GM21717 (cell line): ENCODE measurements around the gene MBOAT2.
"Not testable (repeated sequence)": the region's sequence is repeated elsewhere in the genome, so short reads cannot be mapped to it uniquely, and the experiment has no call there.

Source experiments
- ATAC-seq: cut with Tn5 transposase; IDR thresholded peaks from one replicate; pipeline ENCODE4 v1.9.1; 2021; ENCODE audit warnings: mild to moderate bottlenecking, moderate library complexity; ENCODE audit not compliant: unreplicated experiment

Gene MBOAT2

GRCh38 chr2:8907764-8908288, 95.7 kb downstream of the MBOAT2 start:
- ATAC-seq = no peak

DNA sequence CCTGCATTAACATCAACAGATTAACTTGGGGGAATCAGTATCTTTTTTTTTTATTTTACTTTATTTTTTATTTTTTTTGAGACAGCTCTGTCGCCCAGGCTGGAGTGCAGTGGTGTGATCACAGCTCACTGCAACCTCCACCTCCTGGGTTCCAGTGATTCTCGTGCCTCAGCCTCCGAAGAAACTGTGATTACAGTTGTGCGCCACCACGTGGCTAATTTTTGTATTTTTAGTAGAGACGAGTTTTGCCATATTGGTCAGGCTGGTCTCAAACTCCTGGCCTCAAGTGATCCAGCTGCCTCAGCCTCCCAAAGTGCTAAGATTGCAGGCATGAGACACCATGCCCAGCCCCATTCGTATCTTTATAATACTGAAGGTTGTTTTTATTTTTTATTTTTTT, 99.6 kb downstream of the MBOAT2 start:
- ATAC-seq = not testable (repeated sequence)

- not testable (repeated sequence) for ATAC-seq
These were observed 100.7 kb downstream of the MBOAT2 start for GRCh38 chr2:8902757-8903156.

DNA sequence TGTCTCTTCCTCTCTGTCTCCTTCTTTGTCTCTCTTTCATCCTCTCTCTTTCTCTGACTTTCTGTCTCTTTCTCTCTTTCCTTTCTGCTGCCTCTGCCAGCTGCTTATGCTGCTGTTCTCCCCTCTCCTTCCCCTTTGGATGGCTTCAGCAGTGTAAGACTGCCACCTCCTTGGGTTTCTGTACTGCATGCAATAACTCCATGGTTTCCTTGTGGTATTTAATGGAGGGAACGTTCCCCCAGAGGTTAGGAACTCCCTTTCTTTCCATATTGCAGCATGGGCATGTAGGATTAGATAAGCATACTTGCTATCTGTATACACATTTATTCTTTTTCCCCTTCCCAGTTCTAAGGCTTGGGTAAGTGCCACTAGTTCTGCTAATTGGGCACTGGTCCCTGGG, 106.3 kb downstream of the MBOAT2 start:
- ATAC-seq = not testable (repeated sequence)

DNA sequence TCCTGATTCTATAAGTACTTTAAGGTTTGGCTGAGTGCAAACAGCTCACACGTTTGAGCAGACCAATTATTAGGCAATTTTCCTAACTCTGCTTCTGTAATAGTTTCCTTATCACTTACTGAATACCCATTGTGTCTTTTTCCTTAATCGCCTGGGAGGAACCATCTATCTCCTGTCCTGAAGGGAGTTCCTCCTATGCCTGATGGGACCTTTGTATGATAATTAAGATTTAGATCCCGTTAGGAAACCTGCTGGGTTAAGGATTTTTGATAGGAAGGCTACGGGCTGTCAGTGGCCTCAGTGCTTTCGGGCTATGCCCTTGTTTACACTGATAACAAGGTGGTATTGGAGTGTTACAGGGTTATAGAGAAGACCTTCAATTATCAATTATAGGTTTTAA, 106.8 kb downstream of the MBOAT2 start:
- ATAC-seq = not testable (repeated sequence)

- not testable (repeated sequence) for ATAC-seq
These were observed 108.2 kb downstream of the MBOAT2 start for GRCh38 chr2:8895087-8895912.

DNA sequence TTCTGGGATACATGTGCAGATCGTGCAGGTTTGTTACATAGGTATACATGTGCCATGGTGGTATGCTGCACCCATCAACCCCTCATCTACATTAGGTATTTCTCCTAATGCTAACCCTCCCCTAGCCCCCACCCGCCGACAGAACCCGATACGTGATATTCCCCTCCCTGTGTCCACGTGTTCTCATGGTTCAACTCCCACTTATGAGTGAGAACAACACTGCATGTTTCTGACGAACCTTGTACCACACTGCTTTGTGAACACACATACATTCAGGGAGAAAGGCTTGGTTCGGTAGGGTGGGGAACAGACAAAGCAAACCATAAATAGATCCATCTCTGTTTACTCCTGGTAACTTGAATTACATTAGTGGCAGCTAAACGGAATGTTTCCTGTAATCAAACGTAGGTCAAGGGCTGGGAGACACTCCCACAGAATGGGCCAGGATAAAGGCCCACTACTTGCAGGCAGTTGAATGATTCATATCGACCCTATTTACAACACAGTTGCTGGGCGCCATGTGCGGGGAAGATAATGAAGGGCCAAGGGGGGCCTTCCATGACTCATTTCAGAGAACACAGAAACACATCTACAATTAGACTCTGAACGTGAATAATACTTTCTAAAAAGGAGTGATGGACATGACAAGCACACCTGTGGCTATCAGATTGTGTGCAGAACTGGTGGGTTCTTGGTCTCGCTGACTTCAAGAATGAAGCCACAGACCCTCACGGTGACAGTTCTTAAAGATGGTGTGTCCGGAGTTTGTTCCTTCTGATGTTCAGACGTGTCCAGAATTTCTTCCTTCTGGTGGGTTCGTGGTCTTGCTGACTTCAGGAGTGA, 109.3 kb downstream of the MBOAT2 start:
- no peak for ATAC-seq

DNA sequence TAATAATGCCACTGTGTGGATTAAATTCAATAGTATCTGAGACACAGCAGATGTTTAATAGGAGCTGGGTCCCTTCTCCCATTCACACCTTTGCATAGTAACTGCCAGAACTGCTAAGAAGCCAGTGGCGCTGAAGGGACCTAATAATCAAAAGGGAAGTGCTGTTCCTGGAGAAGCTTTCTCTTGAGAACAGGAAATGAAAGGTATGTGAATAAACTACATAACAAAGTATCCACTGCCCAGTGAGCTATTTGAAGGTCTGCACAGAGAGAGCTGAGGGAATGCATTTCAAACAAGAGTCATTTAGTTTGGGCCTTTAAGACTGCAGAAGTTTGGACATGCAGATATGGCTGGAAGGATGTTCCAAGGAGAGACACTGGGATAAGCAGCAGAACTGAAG, 110.0 kb downstream of the MBOAT2 start:
- no peak for ATAC-seq

DNA sequence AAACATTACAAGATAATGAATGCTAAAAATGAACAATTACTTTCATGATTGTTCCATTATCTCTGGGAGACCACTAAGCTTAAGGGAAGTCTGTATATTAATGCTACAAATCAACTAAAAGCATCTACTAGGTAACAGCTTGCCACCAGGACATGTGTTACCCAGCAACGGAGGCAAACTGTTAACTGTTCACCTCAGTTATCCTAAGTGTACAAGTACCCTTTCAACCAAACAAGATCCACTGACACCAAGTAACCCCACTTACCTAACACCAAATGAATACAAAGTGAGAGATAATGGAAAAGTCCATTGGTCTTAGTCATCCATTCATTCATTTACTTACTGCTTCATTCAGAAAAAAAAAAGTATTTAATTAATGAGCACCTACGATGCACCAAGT, 111.4 kb downstream of the MBOAT2 start:
- ATAC-seq = no peak

- no peak for ATAC-seq
These were observed 113.5 kb downstream of the MBOAT2 start for GRCh38 chr2:8889978-8890377.

DNA sequence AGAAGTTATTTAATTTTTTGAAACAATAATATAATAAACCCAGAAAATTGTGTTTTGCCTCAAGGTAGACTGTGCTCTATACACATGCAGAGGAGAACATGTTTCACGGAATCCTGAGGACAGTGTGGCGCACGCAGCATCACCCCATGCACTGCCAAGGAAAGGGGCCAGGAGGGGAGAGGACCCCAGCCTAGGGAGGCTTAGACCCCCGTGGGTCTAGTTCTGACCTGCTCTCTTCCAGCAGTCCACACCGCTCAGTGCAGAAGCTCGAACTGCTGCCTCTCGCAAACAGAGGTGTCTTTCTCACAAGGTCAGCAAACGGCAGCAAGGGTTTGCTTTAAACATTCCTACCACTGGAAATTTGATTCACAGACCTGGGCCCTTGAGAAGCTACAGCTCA, 114.5 kb downstream of the MBOAT2 start:
- no peak for ATAC-seq

DNA sequence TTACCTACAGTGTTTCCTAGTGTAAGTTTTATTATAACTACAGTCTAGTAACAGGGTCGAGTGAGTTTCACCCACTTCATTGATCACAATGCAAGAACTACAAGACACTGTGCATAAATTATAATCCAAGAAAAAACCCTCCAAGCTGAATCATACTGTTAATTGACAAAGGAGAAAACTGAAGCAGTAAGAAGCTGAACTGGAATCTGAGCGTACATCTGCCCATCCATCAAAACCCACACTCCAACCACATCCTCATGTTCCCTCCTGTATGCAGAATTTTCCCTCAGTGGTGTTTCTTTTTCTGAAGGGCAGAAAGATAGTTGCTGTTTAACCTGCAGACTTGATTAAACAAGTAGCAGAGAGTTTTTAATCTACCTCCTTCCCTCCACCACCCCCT, 116.6 kb downstream of the MBOAT2 start:
- ATAC-seq = no peak

GRCh38 chr2:8886202-8886518, 117.3 kb downstream of the MBOAT2 start:
- ATAC-seq = no peak

- no peak for ATAC-seq
These were observed 117.9 kb downstream of the MBOAT2 start for GRCh38 chr2:8885449-8886201.

DNA sequence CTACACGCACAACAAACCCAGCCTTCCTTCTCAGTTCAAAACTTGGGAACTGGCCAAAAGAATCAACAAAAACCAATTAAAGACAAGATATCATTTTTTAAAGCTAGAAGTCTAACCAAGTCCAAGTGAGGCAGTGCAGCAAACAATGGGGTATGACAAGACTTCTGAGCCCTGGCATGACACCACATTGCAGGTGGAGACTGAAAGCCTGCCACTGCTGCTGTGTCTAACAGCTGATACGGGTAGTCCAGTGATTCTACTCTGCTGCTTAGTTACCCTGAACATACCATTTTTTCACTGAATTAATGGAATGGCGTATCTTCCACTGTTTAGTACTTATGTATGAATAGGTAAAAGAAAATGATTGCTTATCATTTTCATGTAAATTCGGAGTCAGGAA, 118.7 kb downstream of the MBOAT2 start:
- no peak for ATAC-seq

GRCh38 chr2:8882094-8882493, 121.4 kb downstream of the MBOAT2 start:
- ATAC-seq = no peak

DNA sequence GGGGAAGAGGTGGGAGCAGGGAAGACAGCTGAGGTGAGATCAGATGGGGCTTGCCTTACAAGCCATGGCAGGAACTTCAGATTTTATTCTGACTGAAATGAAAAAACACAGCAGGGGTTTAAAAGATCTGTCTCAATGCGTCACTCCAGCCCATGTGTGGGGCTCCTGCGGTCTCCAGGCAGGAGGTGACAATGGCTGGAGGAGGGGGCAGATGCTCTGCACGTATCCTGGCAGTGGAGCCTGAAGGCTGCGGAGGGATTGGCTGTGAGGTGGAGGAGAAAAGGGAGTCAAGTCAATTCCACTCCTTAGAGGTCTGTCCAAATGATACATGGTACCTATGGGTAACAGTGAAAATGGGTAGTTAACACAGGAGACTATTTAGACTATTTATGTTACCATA, 125.6 kb downstream of the MBOAT2 start:
- ATAC-seq = no peak

DNA sequence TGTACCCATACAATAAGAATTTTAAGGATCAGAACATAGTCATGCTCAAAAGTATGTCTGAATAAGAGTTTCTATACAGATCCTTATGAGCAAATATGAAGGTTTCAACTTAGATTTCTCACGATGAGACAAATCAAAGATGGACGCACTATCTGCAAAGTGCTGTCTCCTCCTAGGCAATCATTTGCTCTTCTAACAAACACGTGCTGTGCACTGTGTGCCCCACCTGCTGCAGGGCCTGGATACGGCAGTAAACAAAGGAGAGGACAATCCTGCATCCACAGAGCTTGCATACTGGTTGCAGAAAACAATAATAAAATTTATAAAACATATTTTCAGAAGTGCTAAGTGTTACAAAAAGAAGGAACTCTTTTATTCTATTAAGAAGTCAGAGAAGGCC, 126.2 kb downstream of the MBOAT2 start:
- ATAC-seq = no peak

DNA sequence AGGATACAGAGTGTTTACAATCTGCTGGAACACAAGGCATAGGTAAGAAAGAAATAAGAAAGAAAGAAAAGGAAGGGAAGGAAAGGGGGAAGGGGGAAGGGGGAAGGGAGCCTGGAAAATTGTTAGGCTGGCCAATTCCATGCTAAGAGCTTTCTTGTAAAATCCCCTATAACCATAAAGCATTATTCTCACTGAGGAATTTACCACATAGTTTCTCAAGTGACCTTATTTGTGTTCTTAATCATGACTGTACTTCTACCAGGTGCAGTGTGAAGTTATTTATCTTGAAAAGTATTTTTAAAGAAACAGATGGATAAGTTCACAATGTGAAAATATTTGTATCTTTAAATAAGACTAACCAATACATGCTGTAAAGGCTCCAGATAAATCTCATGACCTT, 126.9 kb downstream of the MBOAT2 start:
- ATAC-seq = no peak

DNA sequence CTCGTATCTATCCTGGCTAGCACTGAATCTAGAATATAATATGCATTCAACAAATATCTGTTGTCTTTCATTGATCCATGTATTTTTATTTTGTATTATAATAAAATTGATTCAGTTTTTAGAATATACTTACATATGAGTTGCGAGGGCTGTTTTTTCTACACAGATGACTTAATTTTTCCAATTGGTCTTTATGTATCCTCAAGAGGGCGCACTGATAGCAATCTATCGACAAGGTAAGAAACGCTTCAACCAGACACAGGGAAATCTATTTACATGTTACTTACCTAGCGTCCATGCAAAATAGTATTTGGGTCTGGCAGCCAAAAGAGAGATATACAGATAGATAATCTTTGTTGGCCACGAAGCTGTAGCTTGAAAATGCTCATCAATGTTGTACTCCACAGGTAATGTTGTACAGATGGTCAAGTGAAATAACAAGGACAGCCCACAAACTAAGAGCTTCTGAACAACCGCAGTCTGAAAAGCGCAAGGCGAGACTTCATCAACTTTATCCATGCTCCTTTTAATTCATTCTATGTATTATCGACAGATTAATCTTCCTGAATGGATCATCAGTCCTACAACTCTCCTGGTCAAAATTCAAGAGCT, 130.6 kb downstream of the MBOAT2 start:
- ATAC-seq = no peak

DNA sequence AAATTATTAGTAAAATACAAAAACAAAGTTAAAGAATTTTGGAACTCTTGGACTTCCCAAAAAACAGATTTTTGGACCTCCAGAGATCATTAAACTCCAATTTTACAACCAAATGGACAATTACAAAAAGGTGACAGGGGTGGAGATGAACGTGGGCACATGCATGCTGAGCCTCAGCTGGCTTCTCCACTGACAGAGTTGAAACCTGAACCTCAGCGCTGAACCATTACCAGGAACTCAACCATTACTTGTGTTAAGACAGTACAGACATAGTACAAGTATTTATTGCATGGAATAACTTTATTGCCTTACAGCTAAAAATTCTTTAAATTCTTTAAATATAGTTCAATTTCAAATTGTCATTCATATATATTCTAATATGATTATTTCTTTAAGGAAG, 133.0 kb downstream of the MBOAT2 start:
- no peak for ATAC-seq
